Panc1 (cell line): Measurements from ENCODE around the gene MTARC2. TPM values are rescaled to one million over a fixed set of nuclear protein-coding genes. Genes with fewer than 3 reads are reported as not detected.

ENCODE experiments used
- ATAC-seq: fragments of 200-7000 bp; cut with Tn5 transposase; 2 replicates; pipeline ENCODE4 v1.9.1; 2020; ENCODE audit warnings: mild to moderate bottlenecking, moderate library complexity
- BruUV-seq: library from RNA; stranded (reverse); fragments of 400-500 nt; replicated peaks from 2 replicates; lab custom pipeline; 2021; lab: Mats Ljungman, UMichigan
- CTCF ChIA-PET: fragments of 300-600 bp; sonication (Branson Sonifier 250); formaldehyde crosslinking; loops from one replicate; lab custom pipeline; 2022; ENCODE audit warnings: antibody characterized with exemption; lab: Charles Lee
- POLR2A ChIA-PET: fragments of 300-600 bp; sonication (Branson Sonifier 250); formaldehyde crosslinking; loops from one replicate; lab custom pipeline; 2022; ENCODE audit warnings: antibody characterized with exemption; lab: Charles Lee
- DNase-seq: peaks from one replicate; pipeline ENCODE4 v3.0.0-alpha.2; 2010; ENCODE audit warnings: low read depth, low spot score
- H3K27ac ChIP-seq: 2 replicates; pipeline ENCODE4 v1.5.1; 2011; ENCODE audit warnings: mild to moderate bottlenecking, low read length, inconsistent platforms
- H3K27me3 ChIP-seq: fragments of 200-500 bp; sonication (Bioruptor generic); 2 replicates; pipeline ENCODE4 v1.6.0; 2014; ENCODE audit warnings: low read length, inconsistent platforms; ENCODE audit not compliant: control insufficient read depth, insufficient read depth
- H3K36me3 ChIP-seq: fragments of 200-500 bp; sonication (Bioruptor generic); 2 replicates; pipeline ENCODE4 v1.5.1; 2014; ENCODE audit warnings: inconsistent platforms, mild to moderate bottlenecking, low read length, moderate library complexity; ENCODE audit not compliant: control insufficient read depth, insufficient read depth
- H3K4me1 ChIP-seq: 2 replicates; pipeline ENCODE4 v1.5.1; 2011; ENCODE audit warnings: inconsistent platforms, mild to moderate bottlenecking, low read length, moderate library complexity; ENCODE audit not compliant: control insufficient read depth, insufficient read depth
- H3K4me3 ChIP-seq, 2 experiments: 2 replicates each; pipeline ENCODE4 v1.5.1; 2011 to 2012; ENCODE audit warnings: low read depth in 2 of 2, low read length in 2 of 2, mild to moderate bottlenecking in 2 of 2, inconsistent platforms in 1 of 2, moderate library complexity in 1 of 2
- H3K9me3 ChIP-seq: fragments of 200-500 bp; sonication (Bioruptor generic); 2 replicates; pipeline ENCODE4 v1.5.1; 2014; ENCODE audit warnings: low read depth, mild to moderate bottlenecking, inconsistent platforms, low read length, moderate library complexity; ENCODE audit not compliant: control insufficient read depth, insufficient read depth
- CTCF ChIP-seq: fragments of 450-650 bp; IDR thresholded peaks from 2 replicates; pipeline ENCODE4 v1.5.1; 2017; ENCODE audit warnings: mild to moderate bottlenecking
- REST ChIP-seq, 2 experiments: IDR thresholded peaks; 2 replicates each; pipeline ENCODE4 v1.6.1; 2011 to 2012; ENCODE audit warnings: low read depth in 2 of 2, control low read depth in 1 of 2, low read length in 1 of 2, mild to moderate bottlenecking in 1 of 2, moderate library complexity in 1 of 2; ENCODE audit not compliant: insufficient read depth in 1 of 2
- SIN3A ChIP-seq: IDR thresholded peaks from 2 replicates; pipeline ENCODE4 v1.6.1; 2012; ENCODE audit warnings: low read depth, mild to moderate bottlenecking, low read length, moderate library complexity, borderline replicate concordance; ENCODE audit not compliant: insufficient read depth
- TCF7L2 ChIP-seq: IDR thresholded peaks from 2 replicates; pipeline ENCODE4 v1.6.1; 2011; ENCODE audit warnings: mild to moderate bottlenecking, low read depth, low read length, inconsistent platforms
- in situ Hi-C: cut with HindIII; loops from 2 replicates; pipeline ENCODE4 v1.10.0; 2016; ENCODE audit warnings: low sequenced_read_pairs, low pct_unique_long_range_greater_than_20kb
- intact Hi-C: fragments of 100-400 bp; cut with micrococcal nuclease; formaldehyde crosslinking; loops from one replicate; pipeline ENCODE4 v1.10.0; 2022; ENCODE audit not compliant: unreplicated experiment
- total RNA-seq: library from RNA; stranded (reverse); gene quantifications from one replicate; pipeline ENCODE4 v1.2.1, GENCODE V29; 2021; ENCODE audit not compliant: unreplicated experiment

The MTARC2 gene
- total RNA-seq, 1 experiment from 2014 or later, result 10.1 TPM

GRCh38 chr1:220809704-220810103 lies 61.6 kb downstream of the MTARC2 start:
- Histone ChIP-seq H3K36me3 (no peaks in the 10 kb centered on the region), H3K27me3 (no peaks in the 10 kb centered on the region; the same call in 1 of the 2 replicates), H3K9me3 (no peaks in the 10 kb centered on the region), H3K27ac (no peak overlapping the region), H3K4me3 (no peak overlapping the region), H3K4me1 (no peaks in the 10 kb centered on the region)
- no peak for DNase-seq
- BruUV-seq, result no TSS peak
- in situ Hi-C loops, result no loop called here
- no peak for TF ChIP-seq REST (IDR thresholded peaks at IDR 0.05; ENCODE audit: insufficient read depth in 1 of 2, low read depth in 2 of 2, low read length in 1 of 2)
- TF ChIP-seq TCF7L2, result no peak
- TF ChIP-seq SIN3A, result no peak
- TF ChIP-seq CTCF, result no peak
- no peak for ATAC-seq
- ChIA-PET CTCF (interaction anchor here (0.6 kb wide), 1 partner anchor 69 kb away, joined by 3 read pairs; the partner anchor contains the start of gene HLX), POLR2A (no interaction called here)
- intact Hi-C loops, result loop anchor here (2.0 to 10.0 kb wide), 2 partner anchors 625 to 1645 kb away; no protein-coding TSS in a partner anchor

- in situ Hi-C loops, result no loop called here
- Histone ChIP-seq H3K27ac (no peak overlapping the region), H3K27me3 (no peaks in the 10 kb centered on the region; the same call in 1 of the 2 replicates), H3K4me1 (no peaks in the 10 kb centered on the region), H3K9me3 (no peaks in the 10 kb centered on the region), H3K4me3 (peak overlapping the region in 1 of 2 experiments; percentile 16; a peak in 1 of 4 replicates), H3K36me3 (no peaks in the 10 kb centered on the region)
- DNase-seq, result peak; percentile 39
- POLR2A ChIA-PET, result no interaction called here
- intact Hi-C loops, result loop anchor here (2.0 to 10.0 kb wide), 2 partner anchors 625 to 1645 kb away; no protein-coding TSS in a partner anchor
- BruUV-seq, result no TSS peak
- peak; percentile 91 for ATAC-seq
- TF ChIP-seq SIN3A (no peak), REST (IDR thresholded peaks at IDR 0.05; ENCODE audit: insufficient read depth in 1 of 2, low read depth in 2 of 2, low read length in 1 of 2) (no peak), CTCF (peak; percentile 96)
- CTCF ChIA-PET, result interaction anchor here (0.6 to 0.9 kb wide), 2 partner anchors 69 to 393 kb away, joined by 3 read pairs; partner anchors contain the start of gene HLX
Observed at GRCh38 chr1:220810179-220810653, 62.1 kb downstream of the MTARC2 start.
